ENCODE measurements around the gene IGSF21. TPM values are rescaled to one million over a fixed set of nuclear protein-coding genes. Genes with fewer than 3 reads are reported as not detected.

The IGSF21 gene
- total and polyA plus RNA-seq, 5 experiments from 2014 or later = not detected

GRCh38 chr1:18404460-18404859 lies 296.9 kb downstream of the IGSF21 start:
- DNase-seq = no peak
- Mint-ChIP-seq H3K27me3 (peaks cover 10 to 45% (median 20%) of the 10 kb centered on the region in 5 donors), H3K4me1 (peaks cover 0 to 2% (median 0%) of the 10 kb centered on the region in 4 donors), H3K36me3 (no peaks in the 10 kb centered on the region), H3K4me3 (no peak overlapping the region), H3K9me3 (peaks cover 0 to 3% (median 0%) of the 10 kb centered on the region in 9 donors), H3K27ac (no peak overlapping the region)
- no peak for ATAC-seq
- POLR2A ChIA-PET = no interaction called here

GRCh38 chr1:18407166-18408045 lies 299.8 kb downstream of the IGSF21 start:
- peaks cover 0 to 9% (median 0%) of the 10 kb centered on the region in 3 donors for H3K36me3 Mint-ChIP-seq
- H3K9me3 Mint-ChIP-seq = peaks cover 0 to 18% (median 10%) of the 10 kb centered on the region in 9 donors
- POLR2A ChIA-PET = no interaction called here
- no peak for ATAC-seq
- H3K27me3 Mint-ChIP-seq = peaks cover 5 to 45% (median 18%) of the 10 kb centered on the region in 5 donors
- no peak overlapping the region for H3K4me3 Mint-ChIP-seq
- H3K27ac Mint-ChIP-seq = no peak overlapping the region
- H3K4me1 Mint-ChIP-seq = no peaks in the 10 kb centered on the region
- DNase-seq = no peak

GRCh38 chr1:18408656-18409370 lies 301.2 kb downstream of the IGSF21 start:
- Mint-ChIP-seq H3K9me3 (peaks cover 0 to 26% (median 10%) of the 10 kb centered on the region in 9 donors), H3K27me3 (peaks cover 5 to 44% (median 24%) of the 10 kb centered on the region in 5 donors), H3K27ac (no peak overlapping the region), H3K36me3 (peaks cover 0 to 9% (median 0%) of the 10 kb centered on the region in 3 donors), H3K4me3 (no peak overlapping the region), H3K4me1 (no peaks in the 10 kb centered on the region)
- ATAC-seq = no peak
- no peak for DNase-seq
- POLR2A ChIA-PET = no interaction called here

- ATAC-seq (no peak), DNase-seq (no peak)
- Mint-ChIP-seq H3K4me3 (no peak overlapping the region), H3K4me1 (no peaks in the 10 kb centered on the region), H3K9me3 (peaks cover 0 to 29% (median 10%) of the 10 kb centered on the region in 9 donors), H3K27me3 (peaks cover 4 to 44% (median 32%) of the 10 kb centered on the region in 5 donors), H3K36me3 (peaks cover 0 to 9% (median 0%) of the 10 kb centered on the region in 3 donors), H3K27ac (no peak overlapping the region)
- POLR2A ChIA-PET = no interaction called here
Measured at GRCh38 chr1:18409609-18410237, 302.1 kb downstream of the IGSF21 start.

- Mint-ChIP-seq H3K27me3 (peaks cover 8 to 44% (median 35%) of the 10 kb centered on the region in 5 donors), H3K36me3 (peaks cover 0 to 9% (median 0%) of the 10 kb centered on the region in 3 donors), H3K9me3 (peaks cover 0 to 29% (median 14%) of the 10 kb centered on the region in 9 donors), H3K27ac (no peak overlapping the region), H3K4me1 (no peaks in the 10 kb centered on the region), H3K4me3 (no peak overlapping the region)
- POLR2A ChIA-PET = no interaction called here
- ATAC-seq = no peak
- DNase-seq = no peak
Measured at GRCh38 chr1:18410407-18410806, 302.8 kb downstream of the IGSF21 start.

GRCh38 chr1:18411321-18411720 lies 303.7 kb downstream of the IGSF21 start:
- peak overlapping the region in 2 of 10 donors; percentile 18 to 27 for H3K27ac Mint-ChIP-seq
- no peak for DNase-seq
- H3K4me1 Mint-ChIP-seq = no peaks in the 10 kb centered on the region
- peaks cover 0 to 9% (median 0%) of the 10 kb centered on the region in 3 donors for H3K36me3 Mint-ChIP-seq
- H3K4me3 Mint-ChIP-seq = no peak overlapping the region
- ATAC-seq = no peak
- peaks cover 8 to 35% (median 30%) of the 10 kb centered on the region in 5 donors for H3K27me3 Mint-ChIP-seq
- POLR2A ChIA-PET = no interaction called here
- peaks cover 0 to 29% (median 14%) of the 10 kb centered on the region in 9 donors for H3K9me3 Mint-ChIP-seq

- Mint-ChIP-seq H3K36me3 (peaks cover 0 to 9% (median 0%) of the 10 kb centered on the region in 3 donors), H3K4me1 (no peaks in the 10 kb centered on the region), H3K9me3 (peaks cover 0 to 29% (median 14%) of the 10 kb centered on the region in 9 donors), H3K27me3 (peaks cover 5 to 29% (median 26%) of the 10 kb centered on the region in 5 donors), H3K4me3 (no peak overlapping the region), H3K27ac (no peak overlapping the region)
- ATAC-seq = no peak
- POLR2A ChIA-PET = no interaction called here
- no peak for DNase-seq
Measured at GRCh38 chr1:18411820-18412641, 304.4 kb downstream of the IGSF21 start.

GRCh38 chr1:18412882-18413353 lies 305.3 kb downstream of the IGSF21 start:
- Mint-ChIP-seq H3K4me3 (peak overlapping the region in 1 of 10 donors; percentile 34), H3K36me3 (peaks cover 0 to 9% (median 0%) of the 10 kb centered on the region in 3 donors), H3K4me1 (no peaks in the 10 kb centered on the region), H3K27ac (no peak overlapping the region), H3K27me3 (peaks cover 7 to 31% (median 22%) of the 10 kb centered on the region in 5 donors), H3K9me3 (peaks cover 0 to 29% (median 14%) of the 10 kb centered on the region in 9 donors)
- DNase-seq (no peak), ATAC-seq (no peak)
- POLR2A ChIA-PET = no interaction called here

GRCh38 chr1:18413541-18414305 lies 306.1 kb downstream of the IGSF21 start:
- peaks cover 10 to 37% (median 25%) of the 10 kb centered on the region in 5 donors for H3K27me3 Mint-ChIP-seq
- ATAC-seq (no peak), DNase-seq (no peak)
- H3K4me3 Mint-ChIP-seq = no peak overlapping the region
- H3K36me3 Mint-ChIP-seq = peaks cover 0 to 9% (median 0%) of the 10 kb centered on the region in 3 donors
- peaks cover 0 to 29% (median 14%) of the 10 kb centered on the region in 9 donors for H3K9me3 Mint-ChIP-seq
- POLR2A ChIA-PET = no interaction called here
- H3K27ac Mint-ChIP-seq = no peak overlapping the region
- H3K4me1 Mint-ChIP-seq = no peaks in the 10 kb centered on the region

- Mint-ChIP-seq H3K4me1 (no peaks in the 10 kb centered on the region), H3K27ac (no peak overlapping the region), H3K9me3 (peaks cover 0 to 29% (median 14%) of the 10 kb centered on the region in 9 donors), H3K36me3 (peaks cover 0 to 9% (median 0%) of the 10 kb centered on the region in 3 donors), H3K27me3 (peaks cover 10 to 37% (median 27%) of the 10 kb centered on the region in 5 donors), H3K4me3 (no peak overlapping the region)
- POLR2A ChIA-PET = no interaction called here
- DNase-seq = no peak
- no peak for ATAC-seq
Measured at GRCh38 chr1:18414321-18414720, 306.7 kb downstream of the IGSF21 start.

- H3K27ac Mint-ChIP-seq = no peak overlapping the region
- H3K4me3 Mint-ChIP-seq = no peak overlapping the region
- ATAC-seq (no peak), DNase-seq (no peak)
- peaks cover 0 to 29% (median 10%) of the 10 kb centered on the region in 9 donors for H3K9me3 Mint-ChIP-seq
- POLR2A ChIA-PET = no interaction called here
- peaks cover 0 to 9% (median 0%) of the 10 kb centered on the region in 3 donors for H3K36me3 Mint-ChIP-seq
- no peaks in the 10 kb centered on the region for H3K4me1 Mint-ChIP-seq
- peaks cover 10 to 37% (median 27%) of the 10 kb centered on the region in 5 donors for H3K27me3 Mint-ChIP-seq
Measured at GRCh38 chr1:18414872-18415447, 307.4 kb downstream of the IGSF21 start.
